ENCODE data around the gene RBFOX2.

RBFOX2 gene

GRCh38 chr22:35947794-35948425, 80.7 kb downstream of the RBFOX2 start:
- DNase-seq (ENCODE audit: low read depth in 2 of 3, low spot score in 1 of 3): no peak

GRCh38 chr22:35944458-35944857, 84.2 kb downstream of the RBFOX2 start:
- no peak for DNase-seq (ENCODE audit: low read depth in 2 of 3, low spot score in 1 of 3)

GRCh38 chr22:35940166-35940565, 88.5 kb downstream of the RBFOX2 start:
- no peak for DNase-seq (ENCODE audit: low read depth in 2 of 3, low spot score in 1 of 3)

- DNase-seq (ENCODE audit: low read depth in 2 of 3, low spot score in 1 of 3): no peak
Observed at GRCh38 chr22:35938226-35938625, 90.4 kb downstream of the RBFOX2 start.

GRCh38 chr22:35930933-35931332, 97.7 kb downstream of the RBFOX2 start:
- no peak for DNase-seq (ENCODE audit: low read depth in 2 of 3, low spot score in 1 of 3)

- no peak for DNase-seq (ENCODE audit: low read depth in 2 of 3, low spot score in 1 of 3)
Observed at GRCh38 chr22:35928285-35928798, 100.3 kb downstream of the RBFOX2 start.

- no peak for DNase-seq (ENCODE audit: low read depth in 2 of 3, low spot score in 1 of 3)
Observed at GRCh38 chr22:35923026-35923425, 105.6 kb downstream of the RBFOX2 start.

GRCh38 chr22:35921777-35922176, 106.8 kb downstream of the RBFOX2 start:
- peak; percentile 9 to 29 (median 11) for DNase-seq (ENCODE audit: low read depth in 2 of 3, low spot score in 1 of 3)

- no peak for DNase-seq (ENCODE audit: low read depth in 2 of 3, low spot score in 1 of 3)
Observed at GRCh38 chr22:35921044-35921443, 107.6 kb downstream of the RBFOX2 start.

GRCh38 chr22:35919002-35919542, 109.6 kb downstream of the RBFOX2 start:
- no peak for DNase-seq (ENCODE audit: low read depth in 2 of 3, low spot score in 1 of 3)

GRCh38 chr22:35918456-35918855, 110.2 kb downstream of the RBFOX2 start:
- DNase-seq (ENCODE audit: low read depth in 2 of 3, low spot score in 1 of 3): no peak

GRCh38 chr22:35917651-35918050, 111.0 kb downstream of the RBFOX2 start:
- no peak for DNase-seq (ENCODE audit: low read depth in 2 of 3, low spot score in 1 of 3)

- no peak for DNase-seq (ENCODE audit: low read depth in 2 of 3, low spot score in 1 of 3)
Observed at GRCh38 chr22:35915477-35916013, 113.1 kb downstream of the RBFOX2 start.

- no peak for DNase-seq (ENCODE audit: low read depth in 2 of 3, low spot score in 1 of 3)
Observed at GRCh38 chr22:35914665-35915476, 113.8 kb downstream of the RBFOX2 start.

- no peak for DNase-seq (ENCODE audit: low read depth in 2 of 3, low spot score in 1 of 3)
Observed at GRCh38 chr22:35914357-35914664, 114.3 kb downstream of the RBFOX2 start.

GRCh38 chr22:35913925-35914324, 114.7 kb downstream of the RBFOX2 start:
- DNase-seq (ENCODE audit: low read depth in 2 of 3, low spot score in 1 of 3): no peak

GRCh38 chr22:35912658-35913057, 116.0 kb downstream of the RBFOX2 start:
- no peak for DNase-seq (ENCODE audit: low read depth in 2 of 3, low spot score in 1 of 3)

- DNase-seq (ENCODE audit: low read depth in 2 of 3, low spot score in 1 of 3): no peak
Observed at GRCh38 chr22:35911877-35912276, 116.7 kb downstream of the RBFOX2 start.

GRCh38 chr22:35910926-35911325, 117.7 kb downstream of the RBFOX2 start:
- no peak for DNase-seq (ENCODE audit: low read depth in 2 of 3, low spot score in 1 of 3)

GRCh38 chr22:35910003-35910769, 118.4 kb downstream of the RBFOX2 start:
- no peak for DNase-seq (ENCODE audit: low read depth in 2 of 3, low spot score in 1 of 3)

- DNase-seq (ENCODE audit: low read depth in 2 of 3, low spot score in 1 of 3): no peak
Observed at GRCh38 chr22:35905894-35906293, 122.7 kb downstream of the RBFOX2 start.
